NCI-H146 treated with DMSO at 0.1 percent for 48 hours (cell line): ENCODE data around the gene SLC25A21.
A peak's percentile ranks its signal among the peaks of the same experiment; 100 is the strongest.

Experiments
- DNase-seq: peaks from one replicate; lab custom pipeline; 2025; ENCODE audit not compliant: unreplicated experiment; lab: John Stamatoyannopoulos, UW

The SLC25A21 gene

DNA sequence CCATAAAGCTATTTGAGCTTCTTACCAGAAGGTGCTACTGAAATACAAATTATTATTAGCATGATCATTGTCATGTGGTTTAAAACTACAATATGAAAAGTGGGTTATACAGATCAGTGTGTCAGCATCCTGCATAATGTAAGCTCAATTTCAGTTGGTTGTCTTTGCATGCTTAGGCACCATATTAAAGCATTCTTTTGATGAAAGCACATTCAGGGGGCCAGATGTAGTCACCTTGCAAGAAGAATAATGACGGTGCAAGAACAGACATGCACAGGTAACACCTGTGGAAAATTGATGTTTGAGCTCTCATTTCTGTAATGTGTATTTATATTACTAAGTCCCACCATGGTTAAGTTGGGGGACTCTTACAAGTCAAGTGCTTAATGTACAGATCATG, 386.9 kb downstream of the SLC25A21 start:
- DNase-seq = peak; percentile 51

DNA sequence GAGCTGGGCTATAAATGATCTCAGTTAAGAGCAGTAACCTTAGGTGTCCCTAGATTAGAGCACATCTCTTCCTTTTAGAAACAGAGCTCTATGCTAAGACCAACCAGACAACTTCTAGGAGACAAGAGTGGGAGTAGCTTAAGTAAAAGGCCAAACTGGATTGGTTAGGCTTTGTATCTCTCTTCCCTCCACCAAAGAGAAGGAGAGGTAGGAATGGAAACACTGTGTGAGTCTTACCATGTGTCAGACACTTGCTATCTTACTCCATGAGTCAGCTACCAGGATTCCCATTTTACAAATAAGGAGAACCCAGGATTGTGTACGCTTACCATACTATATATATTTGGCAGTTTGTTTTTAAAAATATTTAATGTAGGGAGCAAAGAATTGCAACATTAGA, 387.9 kb downstream of the SLC25A21 start:
- no peak for DNase-seq

DNA sequence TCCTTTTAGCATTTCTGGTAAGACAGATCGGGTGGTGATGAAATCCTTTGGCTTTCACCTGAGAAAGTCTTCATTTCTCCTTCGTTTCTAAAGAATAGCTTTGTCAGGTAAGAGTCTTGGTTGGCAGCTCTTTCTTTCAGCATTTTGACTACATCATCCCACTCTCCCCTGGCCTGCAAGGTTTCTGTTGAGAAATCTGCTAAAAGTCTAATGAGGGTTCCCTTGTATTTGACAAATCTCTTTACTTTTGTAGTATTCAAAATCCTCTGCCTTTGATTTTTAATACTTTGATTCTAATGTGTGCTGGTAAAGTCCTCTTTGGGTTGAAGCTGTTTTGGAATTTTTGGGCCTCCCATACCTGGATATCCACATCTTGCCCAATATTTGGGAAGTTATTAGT, 390.5 kb downstream of the SLC25A21 start:
- DNase-seq = no peak

DNA sequence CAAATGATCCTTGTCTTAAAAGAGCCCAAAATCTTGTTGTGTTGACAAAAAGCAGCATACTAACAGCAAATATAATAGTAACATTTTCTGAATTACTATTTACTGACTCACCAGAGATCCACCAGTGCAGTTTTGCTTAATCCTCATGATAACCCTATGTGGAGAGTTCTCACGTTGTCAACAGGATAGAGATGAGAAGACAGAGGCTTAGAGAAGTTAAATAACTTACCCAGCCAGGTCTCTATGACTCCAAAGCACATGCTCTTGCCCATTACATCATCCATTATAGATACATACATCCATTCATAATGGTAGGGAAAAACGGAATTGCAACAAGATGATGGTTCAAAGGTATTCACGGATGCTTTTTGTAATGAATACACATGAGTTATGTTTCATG, 398.8 kb downstream of the SLC25A21 start:
- DNase-seq = no peak

DNA sequence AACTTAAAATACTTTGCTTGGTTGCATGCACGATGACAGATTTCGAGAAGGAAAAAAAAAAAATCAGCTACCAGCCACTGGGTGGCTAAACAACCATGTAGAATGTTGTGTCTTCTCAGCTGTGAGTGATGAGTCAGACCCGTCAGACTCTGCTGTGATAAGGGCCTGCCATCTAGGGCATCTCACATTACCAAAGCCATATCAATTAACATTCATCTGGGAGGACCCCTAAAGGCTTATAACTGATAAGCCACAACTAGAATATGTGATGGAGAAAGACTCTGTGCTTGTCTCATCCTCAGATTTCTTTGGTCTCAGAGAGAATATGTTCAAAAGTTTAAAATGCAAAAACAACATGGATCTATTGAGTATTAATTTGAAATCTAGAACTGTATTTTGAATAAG, 399.3 kb downstream of the SLC25A21 start:
- DNase-seq = peak; percentile 81

DNA sequence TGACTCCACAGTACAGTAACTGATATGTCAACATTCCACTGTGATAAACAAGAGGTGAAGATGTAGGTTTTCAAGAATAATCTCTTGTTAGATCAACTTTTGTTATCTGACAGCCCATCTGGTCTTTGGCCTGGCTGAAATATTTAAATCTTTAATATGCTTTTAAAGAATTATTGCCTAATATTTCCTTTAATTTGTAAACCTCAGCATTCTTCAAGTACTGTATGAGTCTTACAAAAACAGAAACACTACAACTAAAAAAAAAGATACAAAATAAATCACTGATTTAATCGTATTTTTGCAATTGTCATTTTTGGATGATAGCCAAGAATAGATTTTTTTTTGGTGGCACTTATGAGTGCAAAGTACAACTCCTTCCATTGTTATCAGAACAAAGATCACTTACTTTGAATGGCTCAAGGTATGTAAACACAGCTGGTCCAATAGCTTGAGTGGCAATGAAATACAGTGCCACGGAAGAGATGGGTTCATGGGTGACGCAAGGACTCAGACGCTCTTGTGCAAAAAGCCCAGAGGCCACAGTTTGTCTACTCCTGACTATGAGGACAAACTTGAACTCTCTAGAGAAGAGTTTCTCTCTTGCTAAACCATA, 401.3 kb downstream of the SLC25A21 start:
- DNase-seq = peak; percentile 80

DNA sequence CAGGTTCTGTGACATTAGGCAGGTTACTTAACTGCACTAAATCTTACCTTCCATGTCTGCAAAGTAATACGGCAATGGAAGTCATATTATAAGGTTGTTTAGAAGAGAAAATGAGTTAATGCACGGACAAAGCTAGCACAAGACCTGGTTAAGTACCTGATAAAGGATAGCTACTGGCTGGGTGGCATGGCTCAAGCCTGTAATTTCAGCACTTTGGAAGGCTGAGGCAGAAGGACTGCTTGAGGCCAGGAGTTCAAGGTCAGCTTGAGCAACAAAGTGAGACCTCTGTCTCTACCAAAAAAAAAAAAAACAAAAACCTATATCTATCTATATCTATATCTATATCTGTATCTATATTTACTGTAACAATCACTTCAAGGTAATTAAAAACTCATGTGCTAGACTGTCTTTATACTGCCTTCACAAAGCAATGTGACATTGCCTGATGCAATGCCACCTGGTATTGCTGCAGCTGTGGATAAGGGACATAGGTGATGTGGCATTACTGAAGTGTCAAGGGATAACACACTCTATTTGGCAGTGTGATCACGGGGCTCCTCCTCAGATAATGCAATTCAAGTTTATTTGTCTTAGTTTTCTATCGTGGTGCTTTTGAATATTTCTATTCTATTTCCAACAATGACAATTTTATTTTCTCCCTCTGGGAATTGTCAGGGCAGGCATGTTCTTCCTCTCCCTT, 403.6 kb downstream of the SLC25A21 start:
- no peak for DNase-seq

DNA sequence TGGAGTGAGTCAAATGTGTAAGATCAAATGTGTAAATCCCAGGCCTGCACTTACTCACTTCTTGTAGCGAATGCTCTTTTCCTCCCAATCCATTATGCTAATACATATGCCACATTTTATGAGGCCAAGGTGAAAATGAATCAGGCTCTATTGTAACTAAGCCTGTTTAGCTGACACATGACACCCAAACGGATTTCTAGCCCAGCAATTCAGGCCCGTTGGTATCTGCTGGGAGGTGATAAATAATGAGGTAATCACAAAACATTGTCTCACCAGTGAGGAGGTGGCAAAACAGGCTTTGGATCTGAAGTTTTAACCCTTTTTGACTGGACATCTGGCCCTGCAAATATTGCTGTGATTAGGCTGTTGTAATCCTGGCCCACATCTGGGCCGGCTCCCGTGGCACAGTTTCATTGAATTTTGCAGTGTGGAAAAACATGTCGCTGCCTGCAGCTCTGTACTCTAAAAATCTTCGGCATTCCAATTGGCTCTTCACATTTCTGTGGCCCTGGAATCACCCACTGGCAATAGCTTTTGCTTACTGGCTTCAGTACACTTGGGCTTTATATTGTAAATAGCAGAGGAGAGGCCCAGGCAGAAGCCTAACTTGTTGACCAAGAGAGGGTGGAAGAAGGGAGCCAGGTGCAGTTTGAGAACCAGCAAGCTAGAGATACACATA, 404.7 kb downstream of the SLC25A21 start:
- DNase-seq = peak; percentile 61

DNA sequence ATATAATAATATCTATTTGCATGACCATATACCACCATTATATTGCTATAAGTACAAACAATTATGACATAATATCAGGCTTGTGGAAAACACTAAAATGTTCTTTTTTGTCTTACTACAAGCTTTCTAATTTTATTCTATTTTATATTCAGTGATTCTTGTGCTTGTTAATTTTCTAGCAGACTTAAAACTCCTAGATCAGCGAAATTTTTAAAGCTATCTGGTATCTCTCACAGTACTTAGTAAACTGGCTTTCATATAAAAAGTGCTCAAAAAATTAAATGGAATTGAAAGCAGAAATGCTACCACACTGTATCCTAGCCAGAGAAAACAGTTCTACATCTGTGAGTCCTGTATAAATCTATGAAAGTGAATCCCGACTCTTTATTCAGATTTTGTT, 405.4 kb downstream of the SLC25A21 start:
- DNase-seq = no peak

DNA sequence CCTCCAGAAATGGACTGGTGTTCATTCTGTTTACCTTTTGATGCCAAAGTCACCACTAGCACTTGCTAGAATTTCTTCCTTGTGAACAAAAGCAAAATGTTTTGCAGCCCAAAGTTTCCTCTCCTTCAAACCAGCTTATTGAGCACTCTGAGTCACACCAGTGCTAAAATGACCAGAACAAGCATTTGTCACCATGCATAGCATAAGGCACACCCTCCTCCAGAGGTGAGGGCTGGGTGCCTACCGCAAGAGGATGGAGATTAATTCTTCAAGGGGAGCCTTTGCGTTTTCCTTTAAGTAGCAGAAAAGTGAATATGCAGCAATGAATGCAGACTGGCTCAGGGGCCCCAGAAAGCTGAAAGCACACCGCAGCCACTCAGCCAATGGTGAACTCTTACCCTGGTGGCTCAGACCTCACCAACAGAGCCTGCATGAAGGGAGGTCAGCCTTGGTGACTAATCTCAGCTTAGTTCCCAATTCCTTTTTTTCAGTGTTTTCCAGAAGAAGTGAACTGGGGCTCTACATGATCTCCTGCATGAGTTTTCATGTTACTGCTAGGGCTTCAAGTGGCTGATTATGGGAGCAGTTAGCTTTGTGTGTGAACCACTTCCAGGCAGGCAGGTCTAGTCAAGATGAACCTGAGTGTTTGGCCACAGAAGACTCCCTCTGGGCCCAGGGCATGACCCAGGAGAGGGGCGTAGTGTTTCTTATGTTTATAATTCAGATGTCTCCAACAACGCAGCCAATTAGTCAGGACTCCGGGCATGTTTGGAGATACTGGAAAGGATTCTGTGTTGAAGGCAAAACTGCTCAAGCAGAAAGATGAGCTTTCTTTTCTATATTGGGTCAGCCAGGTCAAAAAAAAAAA, 414.4 kb downstream of the SLC25A21 start:
- no peak for DNase-seq

DNA sequence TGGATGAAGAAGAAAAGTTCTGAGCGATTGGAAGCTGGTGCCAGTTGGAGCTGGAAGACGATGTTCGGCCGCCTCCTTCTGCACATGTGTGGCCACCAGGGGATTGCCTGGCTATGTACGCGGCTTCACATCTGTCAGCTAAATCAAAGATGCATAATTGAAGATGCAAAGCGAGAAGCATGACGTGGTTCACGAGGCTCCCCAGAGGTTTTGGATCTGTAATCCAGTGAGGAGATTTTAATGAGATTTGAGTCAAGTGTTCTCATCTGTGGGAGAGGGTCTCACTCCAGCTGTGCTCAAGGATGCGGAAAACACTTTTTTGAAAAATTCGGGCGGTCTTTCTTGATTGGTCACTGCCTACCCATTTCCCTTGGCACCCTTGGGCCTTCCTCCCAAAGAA, 416.2 kb downstream of the SLC25A21 start:
- DNase-seq = no peak

DNA sequence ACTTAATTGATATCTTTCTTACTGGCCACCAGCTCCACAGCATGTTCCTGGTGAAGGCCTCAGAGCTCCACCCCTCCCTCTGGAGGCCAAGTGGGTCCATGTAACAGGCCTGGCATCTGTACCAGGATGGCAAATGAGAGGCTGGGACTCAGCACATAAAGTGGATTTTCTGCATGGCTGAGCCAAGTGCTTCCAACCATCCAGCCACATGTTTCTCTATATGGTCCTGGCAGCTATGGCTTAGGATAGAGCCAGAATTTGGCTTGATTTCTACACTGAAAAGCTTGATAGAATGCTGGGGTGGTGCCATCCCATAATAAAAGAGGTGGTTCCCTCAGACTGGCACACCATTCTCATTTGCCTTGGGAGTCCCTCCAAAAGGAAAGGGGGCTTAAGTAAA, 416.6 kb downstream of the SLC25A21 start:
- no peak for DNase-seq

DNA sequence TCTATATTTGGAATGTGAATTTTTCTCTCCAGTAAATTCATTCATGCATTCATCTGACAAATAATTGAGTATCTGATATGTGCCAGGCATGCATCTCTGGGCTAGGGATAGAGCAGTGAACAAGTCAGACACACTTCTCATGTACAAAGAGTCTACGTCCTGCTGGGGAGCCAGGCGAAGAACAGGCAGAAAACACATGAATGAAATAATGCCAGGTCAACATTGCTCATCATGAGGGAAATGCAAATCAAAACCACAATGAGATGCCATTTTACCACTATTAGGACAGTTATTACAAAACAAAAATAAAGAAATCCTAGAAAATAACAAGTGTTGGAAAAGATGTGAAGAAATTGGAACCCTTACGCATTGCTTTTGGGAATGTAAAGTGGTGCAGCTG, 420.5 kb downstream of the SLC25A21 start:
- no peak for DNase-seq

DNA sequence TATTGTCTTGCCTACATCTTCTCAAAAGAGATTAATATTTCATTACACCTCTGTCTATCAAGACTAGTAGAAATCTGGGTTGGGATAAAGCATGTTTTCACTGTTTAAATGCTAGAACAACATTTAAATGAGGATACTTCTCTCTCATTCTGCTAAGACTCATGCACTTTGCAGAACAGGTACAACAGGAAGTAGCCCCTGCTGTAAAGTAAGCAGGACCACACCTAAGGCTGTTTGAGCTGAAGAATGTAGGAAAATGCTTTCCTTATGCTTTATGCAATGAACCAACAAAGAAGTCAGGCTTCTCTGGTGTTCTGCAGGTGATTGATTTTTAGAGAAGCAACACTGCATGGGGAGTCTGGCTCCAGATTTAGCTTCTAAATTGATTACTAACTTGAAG, 421.3 kb downstream of the SLC25A21 start:
- no peak for DNase-seq

DNA sequence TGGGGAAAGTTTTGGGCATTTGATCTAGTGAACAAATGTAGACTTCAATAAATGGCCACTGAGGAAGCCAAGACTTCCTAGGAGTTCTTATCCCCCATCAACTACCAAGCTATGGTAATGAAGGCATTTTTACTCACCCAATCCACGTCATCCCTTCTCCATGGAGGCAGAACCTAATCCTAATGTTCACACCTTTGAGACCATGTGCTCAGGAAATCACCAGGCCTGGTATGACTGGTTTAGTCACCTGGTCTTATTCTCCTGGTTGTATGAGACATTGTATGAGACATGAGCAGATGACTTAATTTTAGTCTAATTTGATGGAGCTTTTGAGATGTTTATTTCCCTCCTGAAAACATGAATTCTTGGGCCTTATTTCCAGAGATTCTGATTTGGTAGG, 422.2 kb downstream of the SLC25A21 start:
- no peak for DNase-seq

DNA sequence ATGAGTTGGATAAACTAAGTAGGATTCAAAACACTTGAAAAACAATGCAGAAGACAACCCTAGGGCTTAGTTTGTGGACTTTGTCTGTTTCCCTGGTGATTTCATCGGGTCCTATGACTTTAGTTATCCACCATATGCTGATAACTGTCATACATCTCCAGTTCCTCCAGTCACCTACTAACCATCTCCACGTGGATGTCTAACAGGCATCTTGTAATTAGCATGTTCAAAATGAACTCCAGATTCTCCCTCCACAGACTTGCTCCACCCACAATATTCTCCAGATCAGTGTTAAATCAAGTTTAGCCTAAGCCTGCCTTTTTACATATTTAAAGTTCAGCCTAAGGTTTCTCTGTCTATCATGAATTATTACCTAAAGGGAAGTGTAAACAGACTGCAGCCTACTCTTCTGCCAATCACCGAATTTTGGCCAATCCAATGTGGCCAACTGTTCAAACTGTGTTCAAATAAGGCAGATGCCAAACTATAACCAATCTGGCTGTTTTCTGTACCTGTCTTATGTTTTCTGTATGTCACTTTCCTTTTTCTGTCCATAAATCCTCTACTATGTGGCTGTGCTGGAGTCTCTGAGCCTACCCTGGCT, 423.7 kb downstream of the SLC25A21 start:
- DNase-seq = no peak

DNA sequence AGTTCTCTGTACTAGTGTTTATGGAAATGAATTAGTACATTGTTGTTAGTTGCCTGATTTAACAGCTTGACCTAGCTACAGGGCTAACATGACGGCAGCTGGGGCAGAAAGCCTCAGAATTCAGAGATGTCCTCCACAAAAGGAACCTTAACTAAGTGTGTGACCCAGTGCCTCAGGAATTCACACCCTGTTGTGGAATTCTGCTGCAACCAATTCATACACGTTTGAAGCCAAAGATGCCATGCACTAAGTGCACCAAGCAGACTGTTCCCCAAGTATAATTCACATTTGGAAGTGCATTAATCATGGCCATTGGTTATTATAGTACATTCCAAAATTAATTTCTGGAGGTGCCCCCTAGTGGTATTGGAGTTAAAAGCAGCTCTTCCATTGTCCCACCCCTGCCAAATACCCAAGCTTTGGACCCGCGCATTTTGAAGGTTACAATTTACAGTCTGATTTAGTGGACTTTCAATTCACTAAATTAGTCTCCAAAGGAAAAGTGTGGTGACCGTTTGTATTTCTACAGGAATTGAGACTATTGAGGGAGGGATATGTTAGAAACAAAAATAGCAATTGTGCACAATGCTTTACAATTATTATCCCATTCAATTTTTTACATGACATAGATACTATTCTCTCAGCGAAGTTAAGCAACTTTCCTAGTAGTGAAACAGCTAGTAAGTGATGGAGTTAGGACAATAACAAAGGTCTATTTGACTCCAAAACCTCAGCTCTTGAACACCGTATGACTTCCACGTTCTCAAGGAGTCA, 424.8 kb downstream of the SLC25A21 start:
- DNase-seq = no peak

DNA sequence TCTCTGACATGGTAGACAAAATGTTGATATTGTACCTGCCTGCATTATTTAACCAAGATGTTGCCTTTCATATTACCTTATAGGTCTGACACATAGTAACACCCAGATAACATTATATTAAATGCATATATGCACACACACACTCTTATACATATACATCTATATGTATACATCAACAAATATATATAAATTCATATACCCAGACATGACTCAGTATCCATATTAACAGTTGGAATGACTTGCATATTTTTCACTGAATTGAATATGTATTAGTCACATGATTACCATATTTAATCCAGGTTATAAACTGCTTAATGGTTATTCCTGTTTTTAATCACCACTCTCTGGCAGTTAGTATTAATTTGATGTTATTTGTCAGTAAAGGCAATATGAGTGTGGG, 425.5 kb downstream of the SLC25A21 start:
- DNase-seq = no peak

DNA sequence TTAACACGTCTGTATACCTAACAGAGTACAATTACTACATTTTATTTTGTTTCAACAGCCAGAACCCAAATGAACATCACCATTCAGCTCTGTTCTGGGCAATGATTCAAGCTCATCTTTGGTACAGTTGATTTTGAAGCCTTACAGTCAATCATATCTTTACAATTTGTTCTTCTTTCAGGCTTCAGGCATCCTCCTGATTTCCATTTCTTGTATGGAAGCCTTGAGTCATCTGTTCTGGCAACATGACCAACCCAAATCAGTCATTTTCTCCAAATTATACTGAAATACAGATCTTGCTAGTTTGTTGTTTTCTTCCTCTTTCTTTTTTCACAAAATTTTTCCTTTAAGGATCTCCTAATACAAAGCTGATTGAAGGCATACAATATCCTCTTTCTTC, 430.5 kb downstream of the SLC25A21 start:
- no peak for DNase-seq

DNA sequence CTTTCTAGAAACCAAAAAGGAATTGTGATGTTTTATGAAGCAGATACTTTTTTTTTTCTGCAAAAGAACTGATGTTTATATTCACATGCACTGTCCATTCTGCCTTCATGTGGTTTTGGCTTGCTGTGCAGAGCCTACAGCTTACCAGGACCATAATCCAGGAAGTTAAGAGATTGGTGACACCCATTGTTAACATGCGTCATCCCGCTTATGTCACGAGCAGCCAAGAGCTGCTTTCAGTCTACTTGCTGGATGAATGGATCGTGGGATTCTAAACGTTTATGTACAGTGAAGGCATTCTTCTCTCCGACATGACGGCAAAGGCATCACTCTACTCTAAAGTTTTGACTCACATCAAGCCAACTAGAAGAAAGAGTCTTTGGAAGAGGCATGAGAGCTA, 434.1 kb downstream of the SLC25A21 start:
- no peak for DNase-seq
